ENCODE measurements around the gene SNAP23. TPM values are rescaled to one million over a fixed set of nuclear protein-coding genes. Genes with fewer than 3 reads are reported as not detected.

SNAP23 gene
- total and polyA plus RNA-seq, 2 of the 8 experiments (the other 6 are each of a cell fraction or from before 2014, with no cell fraction given) = 58.0 to 72.8 TPM

- TF ChIP-seq USF2 (IDR thresholded peaks at IDR 0.05; ENCODE audit: low read length) (no peak), CEBPB (IDR thresholded peaks at IDR 0.05; ENCODE audit: low read depth, low read length) (no peak), TBP (IDR thresholded peaks at IDR 0.05; ENCODE audit: low read depth, low read length) (peak; percentile 65), HDAC2 (IDR thresholded peaks at IDR 0.05; ENCODE audit: borderline replicate concordance in 1 of 2, low read depth in 2 of 2, low read length in 2 of 2) (0 out of 4 replicates have a peak, but pooled peaks of 1 of the 2 experiments have one; percentile 31), GTF2F1 (IDR thresholded peaks at IDR 0.05; ENCODE audit: borderline replicate concordance, low read depth, low read length) (no peak), CBX8 (IDR thresholded peaks at IDR 0.05; ENCODE audit: borderline replicate concordance, low read depth, low read length) (no peak), PHF8 (conservative IDR thresholded peaks at IDR 0.05; ENCODE audit: low read depth, low read length) (no peak)
These were observed 37.7 kb upstream of the SNAP23 start (continued) for GRCh38 chr15:42457445-42458442.

All from H1 (cell line).